BJ (cell line): ENCODE results near the gene ESRP2. TPM values are rescaled to one million over a fixed set of nuclear protein-coding genes. Genes with fewer than 3 reads are reported as not detected.

Source experiments
- CTCF ChIA-PET: fragments of 350-600 bp; formaldehyde crosslinking; extraction: SDS; loops from one replicate; lab custom pipeline; 2021; ENCODE audit warnings: antibody characterized with exemption, inconsistent platforms; lab: Yijun Ruan, JAX
- POLR2A ChIA-PET: fragments of 300-600 bp; sonication (Branson Sonifier 250); formaldehyde crosslinking; extraction: SDS; loops from one replicate; lab custom pipeline; 2021; ENCODE audit warnings: antibody characterized with exemption; lab: Charles Lee
- DNase-seq: peaks from one replicate; pipeline ENCODE4 v3.0.0-alpha.2; 2011; ENCODE audit warnings: low read depth
- H3K27me3 ChIP-seq: 2 replicates; pipeline ENCODE4 v1.6.0; 2011; ENCODE audit warnings: low read length; ENCODE audit not compliant: control insufficient read depth, insufficient read depth
- H3K36me3 ChIP-seq: 2 replicates; pipeline ENCODE4 v1.5.1; 2011; ENCODE audit warnings: low read length; ENCODE audit not compliant: control insufficient read depth, insufficient read depth
- H3K4me3 ChIP-seq: 2 replicates; pipeline ENCODE4 v1.5.1; 2011; ENCODE audit warnings: low read depth, mild to moderate bottlenecking, control low read depth, low read length
- polyA minus RNA-seq: library from RNA; depleted of rRNA, polyadenylated mRNA; stranded (reverse); fragments of >200 nt; gene quantifications from 2 replicates; pipeline ENCODE4 v1.2.3, GENCODE V29; 2011; rRNA and poly(A)+ RNA removed
- polyA plus RNA-seq: library from polyadenylated mRNA; depleted of rRNA; stranded (reverse); fragments of >200 nt; gene quantifications from 2 replicates; pipeline ENCODE4 v1.2.3, GENCODE V29; 2011; rRNA removed
- TF ChIP-seq, protein P1 (sequence below): IDR thresholded peaks from 2 replicates; pipeline ENCODE4 v1.5.1; 2011; ENCODE audit warnings: low read depth, mild to moderate bottlenecking, control low read depth, inconsistent platforms, low read length, moderate library complexity; ENCODE audit not compliant: insufficient read depth

The ESRP2 gene
- polyA plus RNA-seq (0.04 TPM in 2 replicates), polyA minus RNA-seq (0.62 TPM in 1 of 2 replicates, not detected in the other)

DNA sequence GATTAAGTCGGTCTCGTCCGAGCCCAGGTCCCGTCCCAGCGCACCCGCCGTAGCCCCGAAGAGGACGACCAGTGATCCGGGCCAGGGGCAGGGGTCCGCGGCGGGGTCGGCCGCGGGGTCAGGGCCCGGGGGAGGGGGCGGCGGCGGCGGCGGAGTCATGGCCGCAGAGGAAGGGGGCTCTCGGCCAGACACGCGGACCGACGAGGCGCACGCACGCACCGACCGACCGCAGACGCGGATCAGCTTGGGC, at the start of gene ESRP2:
Gene ESRP2 (minus strand): TSS at position 241 of the 250 bp plus-strand sequence. CDS start 82 bp downstream, at position 159.
- CTCF ChIA-PET = interaction anchor here (1.5 to 1.6 kb wide), 2 partner anchors 28 to 419 kb away, joined by 4 to 5 read pairs; partner anchors contain the start of gene SLC7A6
- TF ChIP-seq, protein P1, sequence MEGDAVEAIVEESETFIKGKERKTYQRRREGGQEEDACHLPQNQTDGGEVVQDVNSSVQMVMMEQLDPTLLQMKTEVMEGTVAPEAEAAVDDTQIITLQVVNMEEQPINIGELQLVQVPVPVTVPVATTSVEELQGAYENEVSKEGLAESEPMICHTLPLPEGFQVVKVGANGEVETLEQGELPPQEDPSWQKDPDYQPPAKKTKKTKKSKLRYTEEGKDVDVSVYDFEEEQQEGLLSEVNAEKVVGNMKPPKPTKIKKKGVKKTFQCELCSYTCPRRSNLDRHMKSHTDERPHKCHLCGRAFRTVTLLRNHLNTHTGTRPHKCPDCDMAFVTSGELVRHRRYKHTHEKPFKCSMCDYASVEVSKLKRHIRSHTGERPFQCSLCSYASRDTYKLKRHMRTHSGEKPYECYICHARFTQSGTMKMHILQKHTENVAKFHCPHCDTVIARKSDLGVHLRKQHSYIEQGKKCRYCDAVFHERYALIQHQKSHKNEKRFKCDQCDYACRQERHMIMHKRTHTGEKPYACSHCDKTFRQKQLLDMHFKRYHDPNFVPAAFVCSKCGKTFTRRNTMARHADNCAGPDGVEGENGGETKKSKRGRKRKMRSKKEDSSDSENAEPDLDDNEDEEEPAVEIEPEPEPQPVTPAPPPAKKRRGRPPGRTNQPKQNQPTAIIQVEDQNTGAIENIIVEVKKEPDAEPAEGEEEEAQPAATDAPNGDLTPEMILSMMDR = no peak
- DNase-seq = no peak

DNA sequence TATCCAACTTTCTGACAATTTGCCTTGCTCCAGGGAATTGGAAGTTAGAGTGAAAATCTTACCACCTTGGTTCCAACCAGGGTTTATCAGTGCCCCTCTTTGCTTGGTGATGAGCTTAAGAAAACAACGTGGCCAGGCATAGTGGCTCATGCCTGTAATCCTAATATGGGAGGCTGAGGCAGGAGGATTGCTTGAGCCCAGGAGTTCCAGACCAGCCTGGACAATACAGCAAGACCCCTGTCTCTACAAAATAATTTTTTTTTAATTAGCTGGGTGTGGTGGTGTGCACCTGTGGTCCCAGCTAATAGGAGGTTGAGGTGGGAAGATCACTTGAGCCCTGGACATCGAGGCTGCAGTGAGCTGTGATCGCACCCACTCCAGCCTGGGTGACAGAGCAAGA, 49.8 kb upstream of the ESRP2 start:
- POLR2A ChIA-PET = no interaction called here
- Histone ChIP-seq H3K4me3 (no peak overlapping the region), H3K36me3 (peaks cover 7% of the 10 kb centered on the region), H3K27me3 (no peaks in the 10 kb centered on the region)
- DNase-seq = no peak
- TF ChIP-seq, protein P1 = no peak
- CTCF ChIA-PET = interaction anchor here (0.7 to 3.3 kb wide), 4 partner anchors 11 to 28 kb away, joined by 3 to 16 read pairs (median 4); no protein-coding TSS in a partner anchor

More for the DNA sequence above, at the start of gene ESRP2:
- Histone ChIP-seq H3K27me3 (no peaks in the 10 kb centered on the region), H3K4me3 (peak within 1 kb of the TSS; percentile 56), H3K36me3 (peaks cover 1% of the 10 kb centered on the region; the same call in 1 of the 2 replicates)
- POLR2A ChIA-PET = no interaction called here

DNA sequence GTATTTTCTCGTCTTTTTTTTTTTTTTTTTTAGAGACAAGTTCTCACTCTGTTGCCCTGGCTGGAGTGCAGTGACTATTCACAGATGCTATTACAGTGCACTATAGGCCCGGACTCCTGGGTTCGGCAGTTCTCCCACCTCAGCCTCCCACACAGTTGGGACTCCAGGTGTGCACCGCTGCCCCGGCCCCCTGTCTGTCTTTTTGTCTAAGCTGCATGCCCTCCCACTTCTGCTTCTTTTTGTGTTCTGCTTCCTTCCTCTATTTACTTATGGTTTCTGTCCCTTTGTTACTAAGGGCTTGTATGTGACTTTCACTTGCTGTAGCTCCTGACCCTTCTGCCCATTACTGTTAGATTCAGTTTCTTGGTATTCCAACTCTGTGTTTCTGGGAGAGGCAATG, 48.9 kb upstream of the ESRP2 start:
- ChIA-PET CTCF (interaction anchor here (0.9 to 3.3 kb wide), 3 partner anchors 10 to 27 kb away, joined by 4 to 16 read pairs (median 5); no protein-coding TSS in a partner anchor), POLR2A (no interaction called here)
- H3K36me3 ChIP-seq = peaks cover 4% of the 10 kb centered on the region
- no peak overlapping the region for H3K4me3 ChIP-seq
- TF ChIP-seq, protein P1 = no peak
- H3K27me3 ChIP-seq = no peaks in the 10 kb centered on the region
- DNase-seq = no peak

DNA sequence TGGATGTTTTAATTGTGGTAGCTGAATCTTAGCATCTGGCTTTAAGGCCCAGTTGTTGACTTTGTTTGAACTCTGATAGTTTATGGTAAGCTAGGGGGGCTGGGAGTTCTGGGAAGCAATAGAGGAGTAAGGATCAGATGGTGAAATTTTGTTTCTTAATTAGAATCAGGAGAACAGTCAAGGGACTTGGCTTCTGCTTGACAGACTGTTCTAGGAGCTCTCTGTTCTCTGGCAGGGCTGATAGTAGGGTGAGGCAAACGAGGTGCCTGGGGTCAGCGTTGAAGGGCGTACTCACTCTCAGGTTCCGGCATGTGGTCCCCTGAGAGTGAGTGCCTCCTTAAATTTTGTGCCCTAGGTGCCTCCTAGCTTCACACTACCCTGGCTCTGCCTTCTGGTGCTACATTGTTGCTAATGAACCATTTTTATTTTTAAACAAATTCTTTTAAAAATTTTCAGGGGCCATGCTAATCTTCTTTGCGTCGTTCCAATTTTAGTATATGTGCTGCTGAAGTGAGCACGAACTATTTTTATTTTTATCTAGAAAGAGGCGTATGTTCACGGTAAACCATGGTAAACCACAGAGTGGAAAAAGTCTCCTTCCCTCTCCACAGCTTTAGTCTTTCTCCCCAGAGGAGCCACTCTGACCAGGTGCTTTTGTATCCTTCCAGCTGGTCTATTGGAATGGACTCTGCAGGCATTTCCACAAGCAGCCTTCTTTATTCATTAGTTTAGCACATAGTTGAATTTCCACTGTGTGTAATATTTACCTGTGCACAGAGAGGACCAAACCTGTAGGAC, 48.1 kb upstream of the ESRP2 start:
- DNase-seq = no peak
- CTCF ChIA-PET = interaction anchor here (1.0 to 3.3 kb wide), 4 partner anchors 14 to 44 kb away, joined by 3 to 16 read pairs (median 6); partner anchors contain the start of gene SLC7A6
- POLR2A ChIA-PET = no interaction called here
- TF ChIP-seq, protein P1 = no peak
- H3K4me3 ChIP-seq = no peak overlapping the region
- H3K36me3 ChIP-seq = peaks cover 4% of the 10 kb centered on the region
- no peaks in the 10 kb centered on the region for H3K27me3 ChIP-seq

DNA sequence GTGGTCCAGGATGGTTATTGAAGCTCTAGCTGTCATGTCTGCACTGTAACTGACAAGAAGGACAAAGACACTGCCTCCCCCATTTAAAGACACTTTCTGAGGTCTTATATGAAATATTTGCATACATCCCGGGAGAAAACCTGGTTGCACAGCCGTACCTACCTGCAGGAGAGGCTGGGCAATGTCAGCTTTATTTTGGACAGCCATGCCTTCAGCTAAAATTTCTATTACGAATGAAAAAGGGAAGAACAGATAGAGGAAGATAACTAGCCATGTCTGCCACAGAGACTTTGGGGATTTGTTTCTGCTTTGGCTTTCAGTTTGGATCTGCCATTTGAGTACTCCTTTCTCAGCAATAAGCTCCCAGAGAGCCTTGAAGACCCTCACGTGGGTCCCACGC, 47.4 kb upstream of the ESRP2 start:
- Histone ChIP-seq H3K27me3 (no peaks in the 10 kb centered on the region), H3K4me3 (no peak overlapping the region), H3K36me3 (peaks cover 4% of the 10 kb centered on the region)
- no peak for DNase-seq
- TF ChIP-seq, protein P1 = no peak
- POLR2A ChIA-PET = no interaction called here
- CTCF ChIA-PET = interaction anchor here (1.0 to 3.3 kb wide), 4 partner anchors 14 to 45 kb away, joined by 3 to 16 read pairs (median 6); partner anchors contain the start of gene SLC7A6
